Neural cell (in vitro differentiated cells): ENCODE results near the gene CUEDC1.

Source experiments
- EP300 ChIP-seq: fragments of 450-650 bp; conservative IDR thresholded peaks from 2 replicates; pipeline ENCODE4 v1.6.1; 2014; ENCODE audit warnings: antibody characterized with exemption, mild to moderate bottlenecking, moderate library complexity; ENCODE audit not compliant: poor library complexity, severe bottlenecking
- EZH2 ChIP-seq: fragments of 200-600, 300-800 bp; shearing (Covaris generic), sonication (generic); IDR thresholded peaks from 2 replicates; pipeline ENCODE4 v1.6.1; 2014; ENCODE audit warnings: antibody characterized with exemption, low read length, borderline replicate concordance, mild to moderate bottlenecking; ENCODE audit not compliant: insufficient read depth, poor library complexity, severe bottlenecking
- MXI1 ChIP-seq: fragments of 450-650 bp; conservative IDR thresholded peaks from 2 replicates; pipeline ENCODE4 v1.6.1; 2014; ENCODE audit warnings: antibody characterized with exemption, mild to moderate bottlenecking; ENCODE audit not compliant: poor library complexity, severe bottlenecking
- RAD21 ChIP-seq: fragments of 450-650 bp; conservative IDR thresholded peaks from 2 replicates; pipeline ENCODE4 v1.6.1; 2014; ENCODE audit warnings: antibody characterized with exemption, mild to moderate bottlenecking, moderate library complexity
- SMC3 ChIP-seq: fragments of 450-650 bp; conservative IDR thresholded peaks from 2 replicates; pipeline ENCODE4 v1.6.1; 2014; ENCODE audit warnings: antibody characterized with exemption, mild to moderate bottlenecking, moderate library complexity; ENCODE audit not compliant: poor library complexity
- TAF1 ChIP-seq: IDR thresholded peaks from 2 replicates; pipeline ENCODE4 v1.6.1; 2012; ENCODE audit warnings: low read depth
- TF ChIP-seq, protein P1 (sequence below): IDR thresholded peaks from 2 replicates; pipeline ENCODE4 v1.6.1; 2012; ENCODE audit warnings: borderline replicate concordance
- TF ChIP-seq, protein P2 (sequence below): fragments of 450-650 bp; IDR thresholded peaks from 2 replicates; pipeline ENCODE4 v1.5.1; 2014; ENCODE audit warnings: antibody characterized with exemption, mild to moderate bottlenecking, moderate library complexity; ENCODE audit not compliant: poor library complexity, severe bottlenecking

DNA sequence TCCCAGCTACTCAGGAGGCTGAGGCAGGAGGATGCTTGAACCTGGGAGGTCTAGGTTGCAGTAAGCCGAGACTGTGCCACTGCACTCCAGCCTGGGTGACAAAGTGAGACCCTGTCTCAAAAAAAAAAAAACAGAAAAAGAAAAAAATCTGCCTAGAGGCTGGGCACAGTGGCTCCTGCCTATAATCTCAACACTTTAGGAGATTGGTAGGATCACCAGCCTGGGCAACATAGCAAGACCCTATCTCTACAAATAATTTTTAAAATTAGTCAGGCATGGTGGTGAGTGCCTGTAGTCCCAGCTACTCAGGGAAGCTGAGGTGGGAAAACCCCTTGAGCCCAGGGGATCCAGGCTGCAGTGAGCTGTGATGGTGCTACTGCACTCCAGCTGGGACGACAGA, 17.7 kb downstream of the CUEDC1 start:
- no peak for TF ChIP-seq SMC3
- TF ChIP-seq, protein P1, sequence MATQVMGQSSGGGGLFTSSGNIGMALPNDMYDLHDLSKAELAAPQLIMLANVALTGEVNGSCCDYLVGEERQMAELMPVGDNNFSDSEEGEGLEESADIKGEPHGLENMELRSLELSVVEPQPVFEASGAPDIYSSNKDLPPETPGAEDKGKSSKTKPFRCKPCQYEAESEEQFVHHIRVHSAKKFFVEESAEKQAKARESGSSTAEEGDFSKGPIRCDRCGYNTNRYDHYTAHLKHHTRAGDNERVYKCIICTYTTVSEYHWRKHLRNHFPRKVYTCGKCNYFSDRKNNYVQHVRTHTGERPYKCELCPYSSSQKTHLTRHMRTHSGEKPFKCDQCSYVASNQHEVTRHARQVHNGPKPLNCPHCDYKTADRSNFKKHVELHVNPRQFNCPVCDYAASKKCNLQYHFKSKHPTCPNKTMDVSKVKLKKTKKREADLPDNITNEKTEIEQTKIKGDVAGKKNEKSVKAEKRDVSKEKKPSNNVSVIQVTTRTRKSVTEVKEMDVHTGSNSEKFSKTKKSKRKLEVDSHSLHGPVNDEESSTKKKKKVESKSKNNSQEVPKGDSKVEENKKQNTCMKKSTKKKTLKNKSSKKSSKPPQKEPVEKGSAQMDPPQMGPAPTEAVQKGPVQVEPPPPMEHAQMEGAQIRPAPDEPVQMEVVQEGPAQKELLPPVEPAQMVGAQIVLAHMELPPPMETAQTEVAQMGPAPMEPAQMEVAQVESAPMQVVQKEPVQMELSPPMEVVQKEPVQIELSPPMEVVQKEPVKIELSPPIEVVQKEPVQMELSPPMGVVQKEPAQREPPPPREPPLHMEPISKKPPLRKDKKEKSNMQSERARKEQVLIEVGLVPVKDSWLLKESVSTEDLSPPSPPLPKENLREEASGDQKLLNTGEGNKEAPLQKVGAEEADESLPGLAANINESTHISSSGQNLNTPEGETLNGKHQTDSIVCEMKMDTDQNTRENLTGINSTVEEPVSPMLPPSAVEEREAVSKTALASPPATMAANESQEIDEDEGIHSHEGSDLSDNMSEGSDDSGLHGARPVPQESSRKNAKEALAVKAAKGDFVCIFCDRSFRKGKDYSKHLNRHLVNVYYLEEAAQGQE, result no peak
- no peak for TF ChIP-seq RAD21
- TF ChIP-seq, protein P2, sequence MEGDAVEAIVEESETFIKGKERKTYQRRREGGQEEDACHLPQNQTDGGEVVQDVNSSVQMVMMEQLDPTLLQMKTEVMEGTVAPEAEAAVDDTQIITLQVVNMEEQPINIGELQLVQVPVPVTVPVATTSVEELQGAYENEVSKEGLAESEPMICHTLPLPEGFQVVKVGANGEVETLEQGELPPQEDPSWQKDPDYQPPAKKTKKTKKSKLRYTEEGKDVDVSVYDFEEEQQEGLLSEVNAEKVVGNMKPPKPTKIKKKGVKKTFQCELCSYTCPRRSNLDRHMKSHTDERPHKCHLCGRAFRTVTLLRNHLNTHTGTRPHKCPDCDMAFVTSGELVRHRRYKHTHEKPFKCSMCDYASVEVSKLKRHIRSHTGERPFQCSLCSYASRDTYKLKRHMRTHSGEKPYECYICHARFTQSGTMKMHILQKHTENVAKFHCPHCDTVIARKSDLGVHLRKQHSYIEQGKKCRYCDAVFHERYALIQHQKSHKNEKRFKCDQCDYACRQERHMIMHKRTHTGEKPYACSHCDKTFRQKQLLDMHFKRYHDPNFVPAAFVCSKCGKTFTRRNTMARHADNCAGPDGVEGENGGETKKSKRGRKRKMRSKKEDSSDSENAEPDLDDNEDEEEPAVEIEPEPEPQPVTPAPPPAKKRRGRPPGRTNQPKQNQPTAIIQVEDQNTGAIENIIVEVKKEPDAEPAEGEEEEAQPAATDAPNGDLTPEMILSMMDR, result no peak
- no peak for TF ChIP-seq EP300
- no peak for TF ChIP-seq MXI1
- no peak for TF ChIP-seq EZH2
- TF ChIP-seq TAF1, result no peak
